BLaER1 treated with 17β-estradiol and CSF1 and Interleukin-3, amounts not matched to agents 10 nM and 100 nM (cell line): ENCODE measurements around the gene FAM151B.
"Not testable (repeated sequence)": the region's sequence is repeated elsewhere in the genome, so short reads cannot be mapped to it uniquely, and the experiment has no call there.

Experiments used
- H3K27ac ChIP-seq, 11 experiments: shearing (Covaris generic); formaldehyde crosslinking; 2 replicates each; pipeline ENCODE4 v1.8.1; 2022
- H3K27me3 ChIP-seq, 11 experiments: shearing (Covaris generic); formaldehyde crosslinking; 2 replicates each; pipeline ENCODE4 v1.8.1; 2022
- H3K36me3 ChIP-seq, 11 experiments: shearing (Covaris generic); formaldehyde crosslinking; 2 replicates each; pipeline ENCODE4 v1.8.1; 2022
- H3K4me1 ChIP-seq, 10 experiments: shearing (Covaris generic); formaldehyde crosslinking; 2 replicates each; pipeline ENCODE4 v1.8.1; 2022
- H3K4me2 ChIP-seq, 11 experiments: shearing (Covaris generic); formaldehyde crosslinking; 2 replicates each; pipeline ENCODE4 v1.8.1; 2022
- H3K4me3 ChIP-seq, 10 experiments: shearing (Covaris generic); formaldehyde crosslinking; 2 replicates each; pipeline ENCODE4 v1.8.1; 2022
- H3K9ac ChIP-seq, 11 experiments: shearing (Covaris generic); formaldehyde crosslinking; 2 replicates each; pipeline ENCODE4 v1.8.1; 2022
- H3K9me3 ChIP-seq, 11 experiments: shearing (Covaris generic); formaldehyde crosslinking; replicated peaks in 1 of 11; 2 replicates each; pipeline ENCODE4 v1.8.1; 2022
- H4K20me1 ChIP-seq, 11 experiments: shearing (Covaris generic); formaldehyde crosslinking; 2 replicates each; pipeline ENCODE4 v1.8.1; 2022
- Cebpa-rat ChIP-seq, 11 experiments: shearing (Covaris generic); IDR thresholded peaks; 2 replicates each; pipeline ENCODE4 v1.8.1; 2022

FAM151B gene, protein sequence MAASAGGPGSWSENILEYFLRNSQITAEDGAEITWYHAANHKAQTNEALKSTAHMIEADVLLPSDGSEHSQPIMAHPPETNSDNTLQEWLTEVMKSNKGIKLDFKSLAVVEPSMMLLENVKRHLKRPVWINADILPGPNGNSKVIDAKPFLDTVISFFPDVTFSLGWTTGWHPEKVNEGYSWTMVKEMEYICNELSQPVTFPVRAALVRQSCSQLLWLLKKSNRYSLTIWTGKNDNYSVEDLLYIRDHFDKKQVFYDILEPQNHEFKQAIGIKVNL

DNA sequence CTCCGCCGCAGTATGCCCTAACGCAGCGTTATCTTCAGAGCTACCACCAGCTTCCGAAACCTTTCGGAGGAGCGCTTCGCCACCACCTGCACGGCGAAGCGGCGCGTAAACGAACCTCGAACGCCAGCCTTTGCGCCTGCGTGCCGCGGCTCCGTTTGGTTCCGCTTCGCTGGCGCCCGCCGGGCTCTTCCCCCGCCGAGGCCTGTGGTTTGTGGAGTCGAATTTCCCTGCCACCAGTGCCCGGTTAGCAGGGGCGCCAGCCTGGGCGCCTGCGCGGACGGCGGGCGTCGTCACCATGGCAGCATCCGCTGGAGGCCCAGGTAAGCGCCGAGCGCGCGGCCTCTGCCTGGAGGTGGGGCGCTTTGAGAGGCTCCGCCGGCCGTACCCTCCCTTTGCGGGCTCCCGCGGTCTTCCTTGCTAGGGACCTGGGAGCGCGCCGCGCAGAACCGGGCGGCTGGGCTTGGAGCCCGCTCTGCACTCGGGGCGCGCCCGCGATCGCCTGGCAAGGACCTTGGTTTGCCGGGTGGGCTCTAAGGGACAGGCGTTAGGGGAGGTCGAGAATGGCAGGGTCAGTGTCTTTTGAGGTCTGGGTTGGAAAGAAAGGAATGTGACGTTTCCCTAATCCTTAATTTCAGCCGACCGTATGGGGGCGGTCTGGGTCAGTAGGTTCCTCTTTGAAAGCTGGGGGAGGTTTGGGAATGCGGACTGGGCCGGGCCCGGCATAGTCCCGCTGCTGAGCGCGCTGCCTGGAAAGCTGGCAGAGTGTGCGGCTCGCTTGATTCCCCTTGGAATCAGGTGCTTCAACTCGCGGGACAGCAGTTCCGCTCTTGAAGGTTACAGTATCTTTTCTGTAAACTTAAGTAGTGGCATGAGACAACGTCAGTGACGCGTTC is at the start of gene FAM151B:
Gene FAM151B, plus strand, starts transcription at position 272 of the 893 bp plus-strand sequence. Its CDS starts 24 bp downstream, at position 296.
- peak within 1 kb of the TSS; percentile 83 to 98 (median 93) for H3K4me2 ChIP-seq
- H3K9me3 ChIP-seq, result peaks cover 1 to 20% (median 14%) of the 10 kb centered on the region in 11 experiments; a peak in 21 of 22 replicates
- H3K4me1 ChIP-seq, result peaks cover 6 to 17% (median 10%) of the 10 kb centered on the region in 10 experiments; a peak in 17 of 20 replicates
- H3K36me3 ChIP-seq, result peaks cover 0 to 15% (median 3%) of the 10 kb centered on the region in 11 experiments; a peak in 10 of 22 replicates
- no peaks in the 10 kb centered on the region for H3K27me3 ChIP-seq
- H4K20me1 ChIP-seq, result no peaks in the 10 kb centered on the region
- peak within 1 kb of the TSS; percentile 22 to 77 (median 52); a peak in 18 of 22 replicates for H3K27ac ChIP-seq
- no peak for TF ChIP-seq Cebpa-rat (IDR thresholded peaks at IDR 0.05)
- H3K9ac ChIP-seq, result peak within 1 kb of the TSS; percentile 60 to 85 (median 77)
- H3K4me3 ChIP-seq, result peak within 1 kb of the TSS; percentile 63 to 82 (median 74)

DNA sequence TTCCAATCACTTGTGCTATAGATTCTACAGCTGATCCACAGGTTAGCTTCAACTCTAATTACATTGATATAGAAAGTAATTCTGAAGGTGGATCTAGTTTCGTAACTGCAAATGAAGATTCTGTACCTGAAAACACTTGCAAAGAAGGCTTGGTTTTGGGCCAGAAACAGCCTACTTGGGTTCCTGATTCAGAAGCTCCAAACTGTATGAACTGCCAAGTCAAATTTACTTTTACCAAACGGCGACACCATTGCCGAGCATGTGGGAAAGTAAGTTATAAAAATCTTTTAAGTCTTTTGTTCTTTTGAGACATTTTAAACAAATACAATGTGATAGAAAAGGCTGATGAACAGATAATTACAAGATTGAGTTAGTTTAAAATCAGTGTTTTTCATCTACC is 49.2 kb upstream of the FAM151B start:
- TF ChIP-seq Cebpa-rat (IDR thresholded peaks at IDR 0.05), result no peak
- no peak overlapping the region for H3K4me3 ChIP-seq
- H3K27me3 ChIP-seq, result no peaks in the 10 kb centered on the region
- peaks cover 9 to 27% (median 19%) of the 10 kb centered on the region in 11 experiments; a peak in 19 of 22 replicates for H3K9me3 ChIP-seq
- H3K36me3 ChIP-seq, result peaks cover 85 to 100% (median 95%) of the 10 kb centered on the region in 11 experiments
- H3K4me2 ChIP-seq, result no peak overlapping the region
- H3K27ac ChIP-seq, result no peak overlapping the region
- no peak overlapping the region for H3K9ac ChIP-seq
- H4K20me1 ChIP-seq, result peaks cover 0 to 94% (median 0%) of the 10 kb centered on the region in 11 experiments; a peak in 4 of 22 replicates
- no peaks in the 10 kb centered on the region for H3K4me1 ChIP-seq

DNA sequence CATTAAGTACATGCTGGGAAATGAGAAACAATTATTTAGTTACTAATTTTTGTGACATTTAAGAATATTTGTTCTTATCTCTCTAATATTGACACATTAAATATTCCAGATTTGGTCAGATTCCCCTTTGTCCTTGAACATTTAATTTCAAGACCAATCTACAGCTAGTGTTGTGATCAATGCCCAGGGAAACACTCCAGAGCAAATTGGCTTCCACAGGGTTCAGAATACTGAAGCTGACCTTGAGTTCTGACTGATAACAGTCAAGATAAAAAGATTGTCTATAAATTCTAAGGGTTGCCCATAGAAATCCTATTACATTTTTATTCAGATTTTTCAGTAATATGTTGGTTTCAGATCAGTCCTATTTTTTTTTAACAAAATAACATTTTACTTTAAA is 48.7 kb upstream of the FAM151B start:
- TF ChIP-seq Cebpa-rat (IDR thresholded peaks at IDR 0.05), result no peak
- Histone ChIP-seq H4K20me1 (peaks cover 0 to 90% (median 0%) of the 10 kb centered on the region in 11 experiments; a peak in 4 of 22 replicates), H3K4me3 (no peak overlapping the region), H3K36me3 (peaks cover 84 to 98% (median 93%) of the 10 kb centered on the region in 11 experiments), H3K27me3 (no peaks in the 10 kb centered on the region), H3K4me1 (no peaks in the 10 kb centered on the region), H3K9me3 (peaks cover 9 to 25% (median 19%) of the 10 kb centered on the region in 11 experiments; a peak in 19 of 22 replicates), H3K9ac (no peak overlapping the region), H3K4me2 (no peak overlapping the region), H3K27ac (no peak overlapping the region)

- Histone ChIP-seq H3K27me3 (no peaks in the 10 kb centered on the region), H3K4me2 (no peak overlapping the region), H3K27ac (no peak overlapping the region), H4K20me1 (peaks cover 0 to 73% (median 0%) of the 10 kb centered on the region in 11 experiments; a peak in 4 of 22 replicates), H3K9me3 (peaks cover 0 to 9% (median 0%) of the 10 kb centered on the region in 11 experiments; a peak in 6 of 22 replicates), H3K9ac (no peak overlapping the region), H3K4me3 (no peak overlapping the region), H3K36me3 (peaks cover 78 to 96% (median 90%) of the 10 kb centered on the region in 11 experiments), H3K4me1 (peaks cover 0 to 10% (median 3%) of the 10 kb centered on the region in 10 experiments; a peak in 9 of 20 replicates)
- no peak for TF ChIP-seq Cebpa-rat (IDR thresholded peaks at IDR 0.05)
Observed at GRCh38 chr5:80442742-80443141, 45.2 kb upstream of the FAM151B start.

DNA sequence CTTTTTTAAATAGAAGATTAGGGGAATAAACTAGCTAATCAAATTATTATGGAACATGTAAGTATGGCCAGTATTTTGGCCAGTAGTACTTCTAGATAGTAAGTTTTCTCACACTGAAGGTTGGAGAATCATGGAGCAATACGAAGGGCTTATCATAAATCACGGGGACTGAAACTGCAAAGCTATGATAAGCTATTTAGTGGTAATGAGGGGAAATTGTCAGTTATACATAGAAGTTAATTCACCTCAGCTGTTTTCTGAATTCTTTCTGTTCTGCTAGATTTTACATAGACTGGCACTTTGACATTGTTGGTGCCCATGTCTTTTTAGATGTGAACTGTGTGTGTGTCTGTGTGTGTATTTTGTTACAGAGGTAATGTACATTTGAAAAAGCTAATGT is 34.5 kb upstream of the FAM151B start:
- peaks cover 0 to 23% (median 0%) of the 10 kb centered on the region in 11 experiments; a peak in 3 of 22 replicates for H4K20me1 ChIP-seq
- no peak overlapping the region for H3K27ac ChIP-seq
- H3K9ac ChIP-seq, result no peak overlapping the region
- no peaks in the 10 kb centered on the region for H3K27me3 ChIP-seq
- TF ChIP-seq Cebpa-rat (IDR thresholded peaks at IDR 0.05), result no peak
- H3K36me3 ChIP-seq, result peaks cover 64 to 100% (median 91%) of the 10 kb centered on the region in 11 experiments
- no peak overlapping the region for H3K4me3 ChIP-seq
- H3K4me1 ChIP-seq, result peaks cover 0 to 7% (median 0%) of the 10 kb centered on the region in 10 experiments; a peak in 1 of 20 replicates
- H3K9me3 ChIP-seq, result no peaks in the 10 kb centered on the region; a peak in 2 of 22 replicates
- no peak overlapping the region for H3K4me2 ChIP-seq

- peak overlapping the region in 3 of 10 experiments; percentile 12 to 32 (median 14); a peak in 3 of 20 replicates for H3K4me3 ChIP-seq
- peaks cover 46 to 58% (median 53%) of the 10 kb centered on the region in 11 experiments for H3K9me3 ChIP-seq
- H3K27ac ChIP-seq, result no peak overlapping the region
- no peak overlapping the region for H3K9ac ChIP-seq
- no peak overlapping the region for H3K4me2 ChIP-seq
- no peaks in the 10 kb centered on the region for H3K27me3 ChIP-seq
- peaks cover 0 to 21% (median 0%) of the 10 kb centered on the region in 10 experiments; a peak in 7 of 20 replicates for H3K4me1 ChIP-seq
- H4K20me1 ChIP-seq, result peaks cover 0 to 18% (median 0%) of the 10 kb centered on the region in 11 experiments; a peak in 2 of 22 replicates
- peaks cover 91 to 99% (median 95%) of the 10 kb centered on the region in 11 experiments for H3K36me3 ChIP-seq
- TF ChIP-seq Cebpa-rat (IDR thresholded peaks at IDR 0.05), result no peak
Observed at GRCh38 chr5:80463269-80463668, 24.6 kb upstream of the FAM151B start.

GRCh38 chr5:80466669-80467485 is 21.0 kb upstream of the FAM151B start:
- Histone ChIP-seq H4K20me1 (peaks cover 0 to 18% (median 0%) of the 10 kb centered on the region in 11 experiments; a peak in 2 of 22 replicates), H3K4me2 (peak overlapping the region in 4 of 11 experiments; percentile 21 to 50 (median 38); a peak in 6 of 22 replicates), H3K4me3 (no peak overlapping the region), H3K4me1 (peaks cover 0 to 21% (median 0%) of the 10 kb centered on the region in 10 experiments; a peak in 7 of 20 replicates), H3K9ac (no peak overlapping the region), H3K36me3 (peaks cover 83 to 95% (median 87%) of the 10 kb centered on the region in 11 experiments), H3K27ac (peak overlapping the region in 1 of 11 experiments; percentile 15; a peak in 1 of 22 replicates), H3K27me3 (no peaks in the 10 kb centered on the region), H3K9me3 (peaks cover 55 to 72% (median 69%) of the 10 kb centered on the region in 11 experiments)
- no peak for TF ChIP-seq Cebpa-rat (IDR thresholded peaks at IDR 0.05)

- TF ChIP-seq Cebpa-rat (IDR thresholded peaks at IDR 0.05), result no peak
- no peak overlapping the region for H3K4me3 ChIP-seq
- no peak overlapping the region for H3K4me2 ChIP-seq
- H3K27ac ChIP-seq, result no peak overlapping the region
- peaks cover 0 to 28% (median 0%) of the 10 kb centered on the region in 11 experiments; a peak in 2 of 22 replicates for H4K20me1 ChIP-seq
- H3K9me3 ChIP-seq, result peaks cover 42 to 64% (median 60%) of the 10 kb centered on the region in 11 experiments
- peaks cover 0 to 21% (median 0%) of the 10 kb centered on the region in 10 experiments; a peak in 7 of 20 replicates for H3K4me1 ChIP-seq
- H3K9ac ChIP-seq, result no peak overlapping the region
- no peaks in the 10 kb centered on the region for H3K27me3 ChIP-seq
- H3K36me3 ChIP-seq, result peaks cover 83 to 95% (median 87%) of the 10 kb centered on the region in 11 experiments
Observed at GRCh38 chr5:80468131-80468530, 19.8 kb upstream of the FAM151B start.

DNA sequence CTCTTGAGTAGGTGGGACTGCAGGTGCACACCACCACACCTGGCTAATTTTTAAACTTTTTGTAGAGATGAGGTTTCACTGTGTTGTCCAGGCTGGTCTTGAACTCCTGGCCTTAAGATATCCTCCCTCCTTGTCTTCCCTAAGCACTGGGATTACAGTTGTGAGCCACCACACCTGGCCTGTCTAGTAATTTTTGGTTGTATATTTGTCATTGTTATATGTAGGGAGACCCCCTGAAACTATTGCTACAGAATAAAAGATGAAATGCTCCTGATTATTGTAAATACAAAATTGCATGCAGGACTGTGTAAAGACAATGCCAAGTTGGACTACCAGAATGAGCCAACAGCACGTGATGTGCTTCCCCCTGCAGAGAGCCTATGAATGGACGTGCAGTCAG is 17.3 kb upstream of the FAM151B start:
- H3K36me3 ChIP-seq, result peaks cover 81 to 95% (median 89%) of the 10 kb centered on the region in 11 experiments

More for the DNA sequence above, 17.3 kb upstream of the FAM151B start:
- H3K4me2 ChIP-seq, H3K9ac ChIP-seq, H3K27ac ChIP-seq, H3K27me3 ChIP-seq: not testable (repeated sequence)
- peaks cover 0 to 34% (median 0%) of the 10 kb centered on the region in 11 experiments; a peak in 2 of 22 replicates for H4K20me1 ChIP-seq
- H3K4me3 ChIP-seq, result peak overlapping the region in 6 of 10 experiments; percentile 9 to 27 (median 16); a peak in 1 of 20 replicates
- H3K4me1 ChIP-seq, result peaks cover 0 to 17% (median 0%) of the 10 kb centered on the region in 10 experiments; a peak in 7 of 20 replicates
- H3K9me3 ChIP-seq, result peaks cover 27 to 39% (median 37%) of the 10 kb centered on the region in 11 experiments
